Measurements from ENCODE around the gene CAMK1D. TPM values are rescaled to one million over a fixed set of nuclear protein-coding genes. Genes with fewer than 3 reads are reported as not detected.

Gene CAMK1D
- polyA plus RNA-seq, 2 of the 4 experiments (the other 2 are of a cell fraction) = 6.6 to 12.5 TPM

GRCh38 chr10:12409613-12410012 is 60.3 kb downstream of the CAMK1D start:
- Histone ChIP-seq H3K9me3 (no peaks in the 10 kb centered on the region), H3K27ac (no peak overlapping the region), H3K4me2 (no peak overlapping the region), H3K4me3 (no peak overlapping the region), H3K4me1 (peaks cover 24% of the 10 kb centered on the region)
- FAIRE-seq = no peak
- POLR2A ChIA-PET = no interaction called here
- no peak for DNase-seq (ENCODE audit: low read depth in 1 of 2, low spot score in 1 of 2)
- no peak for ATAC-seq
- TF ChIP-seq CEBPB (IDR thresholded peaks at IDR 0.05) (peak in 1 of 2 experiments; percentile 12; a peak in 1 of 4 replicates), RNF2 (IDR thresholded peaks at IDR 0.05; ENCODE audit: borderline replicate concordance, low read depth) (no peak)
- CTCF ChIA-PET = no interaction called here
- WGBS (ENCODE audit: missing lambda C conversion rate) = 89% methylated on average over 5 of the region's 5 CpGs

- DNase-seq (ENCODE audit: low read depth in 1 of 2, low spot score in 1 of 2) = no peak
- Histone ChIP-seq H3K4me1 (no peaks in the 10 kb centered on the region), H3K9me3 (no peaks in the 10 kb centered on the region), H3K27ac (no peak overlapping the region), H3K4me2 (no peak overlapping the region), H3K4me3 (no peak overlapping the region)
- POLR2A ChIA-PET = no interaction called here
- TF ChIP-seq FOSB (CRISPR knock-in tag; IDR thresholded peaks at IDR 0.05) = no peak
- TF ChIP-seq E2F6 (IDR thresholded peaks at IDR 0.05; ENCODE audit: borderline replicate concordance, low read depth) = no peak
- TF ChIP-seq REST (IDR thresholded peaks at IDR 0.05) = no peak
- no peak for TF ChIP-seq NR3C1 (IDR thresholded peaks at IDR 0.05)
- no peak for TF ChIP-seq RFX5 (IDR thresholded peaks at IDR 0.05)
- TF ChIP-seq PHF8 (IDR thresholded peaks at IDR 0.05; ENCODE audit: borderline replicate concordance, low read depth) = no peak
- TF ChIP-seq HOXB5 (CRISPR knock-in tag; IDR thresholded peaks at IDR 0.05) = no peak
- no peak for TF ChIP-seq BCL3 (IDR thresholded peaks at IDR 0.05)
- no peak for TF ChIP-seq ZSCAN20 (CRISPR knock-in tag; IDR thresholded peaks at IDR 0.05)
- TF ChIP-seq ELK1 (IDR thresholded peaks at IDR 0.05; ENCODE audit: low read depth, low read length) = no peak
- TF ChIP-seq MAFK (IDR thresholded peaks at IDR 0.05; ENCODE audit: partially characterized antibody) = no peak
- TF ChIP-seq KDM1A (IDR thresholded peaks at IDR 0.05; ENCODE audit: low read depth) = no peak
- no peak for TF ChIP-seq RAD21 (conservative IDR thresholded peaks at IDR 0.05 in 1 of 2, IDR thresholded peaks at IDR 0.05 in 1 of 2)
- no peak for TF ChIP-seq KDM5A (IDR thresholded peaks at IDR 0.05)
- no peak for TF ChIP-seq ATOH8 (CRISPR knock-in tag; IDR thresholded peaks at IDR 0.05; ENCODE audit: low read depth)
- no peak for TF ChIP-seq CHD4 (IDR thresholded peaks at IDR 0.05; ENCODE audit: borderline replicate concordance)
- TF ChIP-seq HDAC2 (IDR thresholded peaks at IDR 0.05) = no peak
- TF ChIP-seq FOXS1 (CRISPR knock-in tag; IDR thresholded peaks at IDR 0.05) = no peak
- TF ChIP-seq HEYL (CRISPR knock-in tag; IDR thresholded peaks at IDR 0.05) = no peak
- ATAC-seq = no peak
- CTCF ChIA-PET = interaction anchor here (1.1 kb wide), 1 partner anchor 72 kb away, joined by 3 read pairs; no protein-coding TSS in a partner anchor
- FAIRE-seq = no peak
- 86% methylated on average over 9 of the region's 9 CpGs for WGBS (ENCODE audit: missing lambda C conversion rate)
Observed at GRCh38 chr10:12412666-12413368, 63.5 kb downstream of the CAMK1D start.
